ENCODE data around the gene SNAPC4.

Gene SNAPC4

GRCh38 chr9:136361754-136362449 lies 38.1 kb downstream of the SNAPC4 start:
- no peak overlapping the region for H3K4me3 ChIP-seq (ENCODE audit: low read depth, low read length)
- DNase-seq (ENCODE audit: low read depth), result no peak
- TF ChIP-seq CTCF (IDR thresholded peaks at IDR 0.05; ENCODE audit: control insufficient read depth, extremely low read depth, insufficient read depth), result no peak

- no peak for TF ChIP-seq CTCF (IDR thresholded peaks at IDR 0.05; ENCODE audit: control insufficient read depth, extremely low read depth, insufficient read depth)
- no peak overlapping the region for H3K4me3 ChIP-seq (ENCODE audit: low read depth, low read length)
- DNase-seq (ENCODE audit: low read depth), result no peak
Observed at GRCh38 chr9:136361047-136361753, 38.8 kb downstream of the SNAPC4 start.

DNA sequence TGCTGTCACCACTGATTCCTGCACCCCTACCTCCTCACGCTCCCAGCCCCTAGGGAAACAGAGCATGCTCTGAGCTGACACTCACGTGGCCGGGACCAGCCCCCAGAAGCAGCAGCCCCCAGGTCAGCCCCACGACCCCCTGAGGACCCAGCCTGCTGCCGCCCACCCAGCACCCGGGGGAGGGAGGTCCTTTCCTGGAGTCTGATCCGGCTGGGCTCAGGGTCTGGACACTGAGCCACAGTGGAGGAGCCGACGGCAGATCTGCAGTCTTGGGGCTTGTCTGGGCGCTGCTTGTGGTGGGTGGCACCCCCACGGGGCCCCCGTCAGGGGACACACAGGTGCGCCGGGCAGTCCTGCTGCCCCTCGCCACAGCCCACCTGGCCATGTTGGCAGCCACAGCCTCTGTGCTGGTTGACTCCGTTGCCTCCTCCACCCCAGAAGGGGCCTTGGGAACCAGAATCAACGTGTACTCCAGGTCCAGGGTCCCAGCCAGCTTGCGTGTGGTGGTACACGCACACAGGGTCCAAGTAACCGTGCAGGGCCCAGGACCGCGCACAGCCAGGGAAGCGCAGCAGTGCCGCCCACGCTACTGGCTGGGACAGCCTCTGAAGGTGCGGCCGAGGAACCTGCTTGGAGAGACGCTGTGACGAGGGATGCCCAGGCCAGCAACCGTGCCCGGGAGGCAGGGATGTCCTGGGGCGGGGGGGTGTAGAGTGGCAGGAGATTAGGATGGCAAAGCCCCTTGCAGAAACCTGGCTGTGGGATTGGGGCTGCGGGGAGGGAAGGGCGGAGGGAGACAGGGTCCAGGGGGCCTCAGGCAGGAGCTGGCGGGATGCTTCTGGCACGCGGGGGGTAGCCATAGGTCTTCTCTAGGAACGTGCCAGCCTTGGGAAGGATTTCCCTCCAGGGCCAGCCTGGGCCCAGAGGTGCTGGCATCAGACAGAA lies 39.9 kb downstream of the SNAPC4 start:
- TF ChIP-seq CTCF (IDR thresholded peaks at IDR 0.05; ENCODE audit: control insufficient read depth, extremely low read depth, insufficient read depth), result no peak
- DNase-seq (ENCODE audit: low read depth), result no peak
- no peak overlapping the region for H3K4me3 ChIP-seq (ENCODE audit: low read depth, low read length)

- H3K4me3 ChIP-seq (ENCODE audit: low read depth, low read length), result no peak overlapping the region
- TF ChIP-seq CTCF (IDR thresholded peaks at IDR 0.05; ENCODE audit: control insufficient read depth, extremely low read depth, insufficient read depth), result no peak
- DNase-seq (ENCODE audit: low read depth), result no peak
Observed at GRCh38 chr9:136358888-136359287, 41.1 kb downstream of the SNAPC4 start.

DNA sequence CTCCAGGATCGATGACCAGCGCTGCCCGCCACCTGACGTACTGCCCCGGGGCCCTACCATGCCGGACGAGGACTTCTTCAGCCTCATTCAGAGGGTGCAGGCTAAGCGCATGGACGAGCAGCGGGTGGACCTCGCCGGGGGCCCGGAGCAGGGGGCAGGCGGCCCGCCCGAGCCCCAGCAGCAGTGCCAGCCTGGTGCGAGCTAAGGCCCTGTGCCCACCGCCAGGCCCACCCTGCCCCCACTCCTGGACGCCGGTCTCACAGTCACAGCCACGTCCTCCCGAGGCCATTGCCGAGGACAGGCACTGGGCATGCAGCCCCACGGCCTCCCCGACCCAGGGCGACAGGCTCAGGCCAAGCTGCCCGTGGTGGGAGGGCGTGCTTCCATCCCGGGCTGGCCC lies 42.0 kb downstream of the SNAPC4 start:
- DNase-seq (ENCODE audit: low read depth), result no peak
- TF ChIP-seq CTCF (IDR thresholded peaks at IDR 0.05; ENCODE audit: control insufficient read depth, extremely low read depth, insufficient read depth), result no peak
- no peak overlapping the region for H3K4me3 ChIP-seq (ENCODE audit: low read depth, low read length)

DNA sequence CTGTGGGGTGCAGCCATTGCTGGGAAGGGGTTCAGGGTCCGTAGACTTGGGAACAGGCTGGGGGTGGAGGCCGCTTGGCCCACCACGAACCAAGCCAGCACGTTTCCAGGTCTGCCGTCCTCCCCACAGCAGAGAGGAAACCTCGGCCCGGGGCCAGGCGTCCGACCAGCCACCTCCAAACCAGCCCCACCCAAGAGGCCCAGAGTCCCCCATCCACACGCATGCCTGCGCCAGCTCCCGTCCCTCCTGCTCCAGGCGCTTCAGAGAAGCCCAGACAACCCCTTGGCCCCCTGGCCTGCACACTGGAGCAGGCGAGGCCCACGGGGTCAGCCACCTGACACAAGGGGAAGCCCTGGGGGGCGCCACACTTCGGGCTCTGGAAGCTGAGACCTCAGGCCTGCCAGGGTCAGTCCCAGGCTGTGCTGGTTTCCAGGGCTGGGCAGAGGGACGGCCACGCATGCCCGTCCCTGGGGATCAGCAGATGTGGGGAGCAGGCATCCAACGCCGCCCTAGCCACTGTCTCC lies 42.7 kb downstream of the SNAPC4 start:
- TF ChIP-seq CTCF (IDR thresholded peaks at IDR 0.05; ENCODE audit: control insufficient read depth, extremely low read depth, insufficient read depth), result no peak
- no peak for DNase-seq (ENCODE audit: low read depth)
- H3K4me3 ChIP-seq (ENCODE audit: low read depth, low read length), result no peak overlapping the region

Data from LNCaP clone FGC (cell line).